Stimulated activated naive CD8-positive, alpha-beta T cell treated with anti-CD3 and anti-CD28 coated beads, Interleukin-15, Interleukin-2, amounts not matched to agents 100 ng/mL and 50 ng/mL, for 24 hours (primary cell): ENCODE results near the gene NTNG1.

ENCODE experiments used
- H3K27ac Mint-ChIP-seq: one replicate; pipeline ENCODE4 v1.8.0; 2021; ENCODE audit warnings: mild to moderate bottlenecking, mixed read lengths
- H3K27me3 Mint-ChIP-seq: one replicate; pipeline ENCODE4 v1.8.0; 2021; ENCODE audit warnings: mixed read lengths
- H3K36me3 Mint-ChIP-seq: one replicate; pipeline ENCODE4 v1.8.0; 2021; ENCODE audit warnings: low read depth, mixed read lengths
- H3K4me1 Mint-ChIP-seq: one replicate; pipeline ENCODE4 v1.8.0; 2021; ENCODE audit warnings: low read depth, mixed read lengths
- H3K4me3 Mint-ChIP-seq: one replicate; pipeline ENCODE4 v1.8.0; 2021; ENCODE audit warnings: mild to moderate bottlenecking, mixed read lengths
- H3K9me3 Mint-ChIP-seq: one replicate; pipeline ENCODE4 v1.8.0; 2021; ENCODE audit warnings: mixed read lengths

Gene NTNG1

GRCh38 chr1:107251083-107251482, 110.2 kb downstream of the NTNG1 start:
- H3K27ac Mint-ChIP-seq: no peak overlapping the region
- H3K27me3 Mint-ChIP-seq: peaks cover 8% of the 10 kb centered on the region
- no peaks in the 10 kb centered on the region for H3K9me3 Mint-ChIP-seq
- H3K4me3 Mint-ChIP-seq: no peak overlapping the region
- H3K36me3 Mint-ChIP-seq: no peaks in the 10 kb centered on the region
- no peaks in the 10 kb centered on the region for H3K4me1 Mint-ChIP-seq

- no peak overlapping the region for H3K4me3 Mint-ChIP-seq
- H3K27ac Mint-ChIP-seq: no peak overlapping the region
- peaks cover 8% of the 10 kb centered on the region for H3K27me3 Mint-ChIP-seq
- no peaks in the 10 kb centered on the region for H3K4me1 Mint-ChIP-seq
- no peaks in the 10 kb centered on the region for H3K36me3 Mint-ChIP-seq
- H3K9me3 Mint-ChIP-seq: no peaks in the 10 kb centered on the region
Measured at GRCh38 chr1:107251839-107252238, 111.0 kb downstream of the NTNG1 start.

- H3K4me1 Mint-ChIP-seq: no peaks in the 10 kb centered on the region
- no peaks in the 10 kb centered on the region for H3K9me3 Mint-ChIP-seq
- H3K27ac Mint-ChIP-seq: no peak overlapping the region
- H3K36me3 Mint-ChIP-seq: no peaks in the 10 kb centered on the region
- H3K4me3 Mint-ChIP-seq: no peak overlapping the region
- peaks cover 8% of the 10 kb centered on the region for H3K27me3 Mint-ChIP-seq
Measured at GRCh38 chr1:107252271-107252670, 111.4 kb downstream of the NTNG1 start.

GRCh38 chr1:107254306-107254705, 113.5 kb downstream of the NTNG1 start:
- H3K27me3 Mint-ChIP-seq: peaks cover 8% of the 10 kb centered on the region

GRCh38 chr1:107255469-107255868, 114.6 kb downstream of the NTNG1 start:
- no peak overlapping the region for H3K27ac Mint-ChIP-seq
- H3K4me3 Mint-ChIP-seq: no peak overlapping the region
- no peaks in the 10 kb centered on the region for H3K36me3 Mint-ChIP-seq

More at GRCh38 chr1:107254306-107254705, 113.5 kb downstream of the NTNG1 start:
- H3K4me3 Mint-ChIP-seq: no peak overlapping the region
- H3K27ac Mint-ChIP-seq: no peak overlapping the region
- H3K9me3 Mint-ChIP-seq: no peaks in the 10 kb centered on the region
- H3K4me1 Mint-ChIP-seq: no peaks in the 10 kb centered on the region
- H3K36me3 Mint-ChIP-seq: no peaks in the 10 kb centered on the region

GRCh38 chr1:107262467-107263286, 121.8 kb downstream of the NTNG1 start:
- Mint-ChIP-seq H3K9me3 (peaks cover 6% of the 10 kb centered on the region), H3K36me3 (no peaks in the 10 kb centered on the region), H3K4me3 (no peak overlapping the region), H3K4me1 (no peaks in the 10 kb centered on the region), H3K27me3 (no peaks in the 10 kb centered on the region), H3K27ac (no peak overlapping the region)

More at GRCh38 chr1:107255469-107255868, 114.6 kb downstream of the NTNG1 start:
- Mint-ChIP-seq H3K9me3 (no peaks in the 10 kb centered on the region), H3K4me1 (no peaks in the 10 kb centered on the region), H3K27me3 (peaks cover 8% of the 10 kb centered on the region)

- Mint-ChIP-seq H3K4me1 (no peaks in the 10 kb centered on the region), H3K9me3 (peaks cover 6% of the 10 kb centered on the region), H3K36me3 (no peaks in the 10 kb centered on the region), H3K27ac (no peak overlapping the region), H3K4me3 (no peak overlapping the region), H3K27me3 (no peaks in the 10 kb centered on the region)
Measured at GRCh38 chr1:107263291-107263915, 122.6 kb downstream of the NTNG1 start.

GRCh38 chr1:107264007-107264406, 123.2 kb downstream of the NTNG1 start:
- Mint-ChIP-seq H3K4me3 (no peak overlapping the region), H3K36me3 (no peaks in the 10 kb centered on the region), H3K27me3 (no peaks in the 10 kb centered on the region), H3K9me3 (peaks cover 6% of the 10 kb centered on the region), H3K27ac (no peak overlapping the region), H3K4me1 (no peaks in the 10 kb centered on the region)

GRCh38 chr1:107264561-107264960, 123.7 kb downstream of the NTNG1 start:
- H3K36me3 Mint-ChIP-seq: no peaks in the 10 kb centered on the region
- H3K4me1 Mint-ChIP-seq: no peaks in the 10 kb centered on the region
- H3K9me3 Mint-ChIP-seq: peaks cover 6% of the 10 kb centered on the region
- no peaks in the 10 kb centered on the region for H3K27me3 Mint-ChIP-seq
- no peak overlapping the region for H3K27ac Mint-ChIP-seq
- H3K4me3 Mint-ChIP-seq: no peak overlapping the region

GRCh38 chr1:107267489-107267888, 126.7 kb downstream of the NTNG1 start:
- H3K36me3 Mint-ChIP-seq: no peaks in the 10 kb centered on the region
- H3K4me1 Mint-ChIP-seq: no peaks in the 10 kb centered on the region
- H3K9me3 Mint-ChIP-seq: no peaks in the 10 kb centered on the region
- no peak overlapping the region for H3K27ac Mint-ChIP-seq
- H3K27me3 Mint-ChIP-seq: no peaks in the 10 kb centered on the region
- no peak overlapping the region for H3K4me3 Mint-ChIP-seq

- Mint-ChIP-seq H3K4me1 (no peaks in the 10 kb centered on the region), H3K27me3 (no peaks in the 10 kb centered on the region), H3K9me3 (no peaks in the 10 kb centered on the region), H3K27ac (no peak overlapping the region), H3K36me3 (no peaks in the 10 kb centered on the region), H3K4me3 (no peak overlapping the region)
Measured at GRCh38 chr1:107272321-107272720, 131.5 kb downstream of the NTNG1 start.

- Mint-ChIP-seq H3K4me3 (no peak overlapping the region), H3K27ac (no peak overlapping the region), H3K36me3 (no peaks in the 10 kb centered on the region), H3K4me1 (no peaks in the 10 kb centered on the region), H3K9me3 (no peaks in the 10 kb centered on the region), H3K27me3 (no peaks in the 10 kb centered on the region)
Measured at GRCh38 chr1:107273515-107273914, 132.7 kb downstream of the NTNG1 start.

- Mint-ChIP-seq H3K36me3 (no peaks in the 10 kb centered on the region), H3K27ac (no peak overlapping the region), H3K4me3 (no peak overlapping the region), H3K9me3 (no peaks in the 10 kb centered on the region), H3K4me1 (no peaks in the 10 kb centered on the region), H3K27me3 (no peaks in the 10 kb centered on the region)
Measured at GRCh38 chr1:107274227-107274626, 133.4 kb downstream of the NTNG1 start.

GRCh38 chr1:107276247-107276646, 135.4 kb downstream of the NTNG1 start:
- H3K4me1 Mint-ChIP-seq: no peaks in the 10 kb centered on the region
- H3K27me3 Mint-ChIP-seq: no peaks in the 10 kb centered on the region
- H3K27ac Mint-ChIP-seq: no peak overlapping the region
- H3K9me3 Mint-ChIP-seq: no peaks in the 10 kb centered on the region
- no peak overlapping the region for H3K4me3 Mint-ChIP-seq
- no peaks in the 10 kb centered on the region for H3K36me3 Mint-ChIP-seq

- Mint-ChIP-seq H3K27me3 (no peaks in the 10 kb centered on the region), H3K9me3 (no peaks in the 10 kb centered on the region), H3K4me1 (no peaks in the 10 kb centered on the region), H3K4me3 (no peak overlapping the region), H3K27ac (no peak overlapping the region), H3K36me3 (no peaks in the 10 kb centered on the region)
Measured at GRCh38 chr1:107277022-107277421, 136.2 kb downstream of the NTNG1 start.
